H9 (cell line): Measurements from ENCODE around the gene KCNH2. TPM values are rescaled to one million over a fixed set of nuclear protein-coding genes. Genes with fewer than 3 reads are reported as not detected.

Source experiments
- DNase-seq: peaks from one replicate; pipeline ENCODE4 v3.0.0-alpha.2; 2017
- H2AFZ ChIP-seq: one replicate; pipeline ENCODE4 v1.6.1; 2013; ENCODE audit warnings: mild to moderate bottlenecking, low read length, control low read depth, moderate library complexity
- H2AK5ac ChIP-seq: 2 replicates; pipeline ENCODE4 v1.6.1; 2013; ENCODE audit warnings: low read length, control low read depth, mixed read lengths; ENCODE audit not compliant: insufficient read length
- H2BK120ac ChIP-seq: one replicate; pipeline ENCODE4 v1.6.1; 2013; ENCODE audit warnings: low read depth, mild to moderate bottlenecking, low read length, control low read depth, inconsistent platforms; ENCODE audit not compliant: poor library complexity, severe bottlenecking
- H2BK12ac ChIP-seq: 2 replicates; pipeline ENCODE4 v1.6.1; 2013; ENCODE audit warnings: low read length, control low read depth, mixed read lengths, low read depth; ENCODE audit not compliant: insufficient read length
- H2BK15ac ChIP-seq: 2 replicates; pipeline ENCODE4 v1.6.1; 2013; ENCODE audit warnings: low read depth, low read length, control low read depth
- H2BK20ac ChIP-seq: one replicate; pipeline ENCODE4 v1.6.1; 2013; ENCODE audit warnings: low read depth, mild to moderate bottlenecking, low read length, control low read depth, inconsistent platforms; ENCODE audit not compliant: poor library complexity, severe bottlenecking
- H2BK5ac ChIP-seq: 2 replicates; pipeline ENCODE4 v1.6.1; 2013; ENCODE audit warnings: low read length, control low read depth, mixed read lengths; ENCODE audit not compliant: insufficient read length
- H3K14ac ChIP-seq: 2 replicates; pipeline ENCODE4 v1.6.1; 2013; ENCODE audit warnings: low read length, control low read depth; ENCODE audit not compliant: insufficient read depth
- H3K18ac ChIP-seq: 2 replicates; pipeline ENCODE4 v1.6.1; 2013; ENCODE audit warnings: low read depth, mild to moderate bottlenecking, mixed read lengths, low read length, control low read depth; ENCODE audit not compliant: insufficient read length
- H3K23ac ChIP-seq: 2 replicates; pipeline ENCODE4 v1.6.1; 2013; ENCODE audit warnings: low read length, control low read depth, mixed read lengths, low read depth; ENCODE audit not compliant: insufficient read length
- H3K23me2 ChIP-seq: 2 replicates; pipeline ENCODE4 v1.6.1; 2013; ENCODE audit warnings: low read depth, mild to moderate bottlenecking, mixed read lengths, low read length, control low read depth; ENCODE audit not compliant: insufficient read length, poor library complexity, severe bottlenecking
- H3K27ac ChIP-seq: 2 replicates; pipeline ENCODE4 v1.5.1; 2013; ENCODE audit warnings: low read length, control low read depth, mixed read lengths, low read depth; ENCODE audit not compliant: insufficient read length
- H3K27me3 ChIP-seq: 2 replicates; pipeline ENCODE4 v1.6.1; 2013; ENCODE audit warnings: low read length, control low read depth, inconsistent platforms; ENCODE audit not compliant: insufficient read depth
- H3K4ac ChIP-seq: 2 replicates; pipeline ENCODE4 v1.6.1; 2013; ENCODE audit warnings: low read depth, mild to moderate bottlenecking, control low read depth, inconsistent platforms, low read length, moderate library complexity
- H3K4me1 ChIP-seq: 2 replicates; pipeline ENCODE4 v1.6.1; 2013; ENCODE audit warnings: low read length, control low read depth, inconsistent platforms; ENCODE audit not compliant: insufficient read depth
- H3K4me2 ChIP-seq: 2 replicates; pipeline ENCODE4 v1.6.1; 2013; ENCODE audit warnings: low read length, control low read depth, mixed read lengths; ENCODE audit not compliant: insufficient read length, insufficient read depth
- H3K56ac ChIP-seq: 2 replicates; pipeline ENCODE4 v1.6.1; 2013; ENCODE audit warnings: low read depth, mild to moderate bottlenecking, mixed read lengths, low read length, control low read depth; ENCODE audit not compliant: insufficient read length
- H3K79me1 ChIP-seq: 2 replicates; pipeline ENCODE4 v1.6.1; 2013; ENCODE audit warnings: low read depth, mild to moderate bottlenecking, moderate library complexity, low read length, control low read depth, inconsistent platforms; ENCODE audit not compliant: insufficient read depth, poor library complexity, severe bottlenecking
- H3K79me2 ChIP-seq: 2 replicates; pipeline ENCODE4 v1.6.1; 2013; ENCODE audit warnings: low read length, control low read depth, inconsistent platforms; ENCODE audit not compliant: insufficient read depth
- H3K9ac ChIP-seq: 2 replicates; pipeline ENCODE4 v1.6.1; 2013; ENCODE audit warnings: low read length, control low read depth, mixed read lengths; ENCODE audit not compliant: insufficient read length; ENCODE audit errors: extremely low read depth
- H3K9me3 ChIP-seq: one replicate; pipeline ENCODE4 v1.6.1; 2013; ENCODE audit warnings: low read depth, low read length, inconsistent platforms; ENCODE audit not compliant: control insufficient read depth
- H3T11ph ChIP-seq: one replicate; pipeline ENCODE4 v1.6.1; 2013; ENCODE audit warnings: mild to moderate bottlenecking, low read length, control low read depth, inconsistent platforms
- H4K20me1 ChIP-seq: one replicate; pipeline ENCODE4 v1.6.1; 2013; ENCODE audit not compliant: control insufficient read depth, insufficient read length, insufficient read depth
- H4K5ac ChIP-seq: 2 replicates; pipeline ENCODE4 v1.6.1; 2013; ENCODE audit warnings: low read depth, mild to moderate bottlenecking, mixed read lengths, low read length, control low read depth; ENCODE audit not compliant: insufficient read length
- H4K8ac ChIP-seq: replicated peaks from 2 replicates; pipeline ENCODE4 v1.6.1; 2013; ENCODE audit warnings: low read length, control low read depth, mixed read lengths, low read depth; ENCODE audit not compliant: insufficient read length
- H4K91ac ChIP-seq: 2 replicates; pipeline ENCODE4 v1.6.1; 2013; ENCODE audit warnings: low read depth, mild to moderate bottlenecking, moderate library complexity, mixed read lengths, low read length, control low read depth; ENCODE audit not compliant: insufficient read length
- H3K27ac Mint-ChIP-seq, 3 experiments: 2 replicates in 2 of 3; 3 replicates in 1 of 3; pipeline ENCODE4 v1.8.0; 2020 to 2021; ENCODE audit warnings: mixed read lengths in 3 of 3, mild to moderate bottlenecking in 1 of 3, moderate library complexity in 1 of 3
- H3K27me3 Mint-ChIP-seq: 2 replicates; pipeline ENCODE4 v1.8.0; 2021; ENCODE audit warnings: low read depth, mild to moderate bottlenecking, moderate library complexity, mixed read lengths
- H3K36me3 Mint-ChIP-seq, 3 experiments: 2 replicates in 2 of 3; 3 replicates in 1 of 3; pipeline ENCODE4 v1.8.0; 2020 to 2021; ENCODE audit warnings: low read depth in 3 of 3, mixed read lengths in 3 of 3; ENCODE audit not compliant: insufficient read depth in 1 of 3
- H3K4me1 Mint-ChIP-seq, 2 experiments: 2 replicates each; pipeline ENCODE4 v1.8.0; 2020; ENCODE audit warnings: mixed read lengths in 2 of 2
- H3K4me3 Mint-ChIP-seq, 2 experiments: 2 replicates in 1 of 2; 3 replicates in 1 of 2; pipeline ENCODE4 v1.8.0; 2020 to 2021; ENCODE audit warnings: mild to moderate bottlenecking in 2 of 2, mixed read lengths in 2 of 2, moderate library complexity in 1 of 2
- H3K9me3 Mint-ChIP-seq, 2 experiments: 2 replicates in 1 of 2; 3 replicates in 1 of 2; pipeline ENCODE4 v1.8.0; 2020; ENCODE audit warnings: mild to moderate bottlenecking in 2 of 2, mixed read lengths in 2 of 2, moderate library complexity in 1 of 2
- WGBS: extraction: QIAGEN DNeasy Blood & Tissue Kit; methylation state at CpG from one replicate; pipeline ENCODE4 v1.1.7; 2013; ENCODE audit warnings: missing lambda C conversion rate, low lambda C conversion rate, mixed read lengths; ENCODE audit not compliant: insufficient read length; ENCODE audit errors: extremely low coverage; 5-methylcytosine and 5-hydroxymethylcytosine counted together
- total RNA-seq: library from RNA; stranded (reverse); gene quantifications from 2 replicates; pipeline ENCODE4 v1.2.1, GENCODE V29; 2021
- TF ChIP-seq, protein P1 (sequence below): fragments of 200-600 bp; sonication (generic); conservative IDR thresholded peaks from 3 replicates; pipeline ENCODE4 v1.8.0; 2021; ENCODE audit warnings: antibody characterized with exemption, mild to moderate bottlenecking

Gene KCNH2
- total RNA-seq, 1 experiment from 2014 or later, result 4.5 TPM

DNA sequence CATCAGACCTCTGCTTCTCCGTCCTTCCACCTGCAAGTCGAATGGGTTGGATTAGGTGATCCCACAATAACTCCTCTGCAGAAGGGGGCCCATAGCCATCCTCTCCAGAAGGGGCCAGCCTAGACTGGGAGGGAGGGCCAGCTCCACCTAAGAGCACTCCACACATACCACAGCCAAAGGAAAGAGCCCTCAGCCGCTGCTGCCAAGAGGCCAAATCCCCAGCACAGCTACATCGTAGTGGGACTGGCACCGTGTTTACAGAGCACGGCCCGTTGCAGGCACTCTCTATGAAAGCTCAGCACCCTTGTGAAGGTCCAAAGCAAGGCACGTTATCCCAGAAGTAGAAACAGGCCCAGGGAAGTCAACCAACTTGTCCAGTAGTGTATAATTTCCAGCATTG lies 5.4 kb downstream of the KCNH2 start:
- Histone ChIP-seq H3K27me3 (peaks cover 7% of the 10 kb centered on the region; the same call in 1 of the 2 replicates), H2BK120ac (no peak overlapping the region), H4K5ac (no peak overlapping the region), H3K79me2 (no peaks in the 10 kb centered on the region), H2BK5ac (no peak overlapping the region), H3K18ac (no peak overlapping the region), H2BK20ac (no peak overlapping the region), H3K4me2 (no peak overlapping the region), H3K79me1 (no peaks in the 10 kb centered on the region), H2AK5ac (no peak overlapping the region), H3K23me2 (peaks cover 8% of the 10 kb centered on the region), H3K23ac (no peak overlapping the region), H3K4me1 (peaks cover 5% of the 10 kb centered on the region; the same call in 1 of the 2 replicates), H3K9ac (no peak overlapping the region), H2AFZ (no peak overlapping the region), H4K20me1 (no peaks in the 10 kb centered on the region), H3K4ac (no peak overlapping the region), H2BK12ac (no peak overlapping the region), H2BK15ac (no peak overlapping the region), H4K91ac (no peak overlapping the region), H3K56ac (no peak overlapping the region), H4K8ac (no peak overlapping the region), H3K27ac (no peak overlapping the region), H3K9me3 (no peaks in the 10 kb centered on the region), H3K14ac (no peak overlapping the region), H3T11ph (no peak overlapping the region)
- Mint-ChIP-seq H3K27ac (no peak overlapping the region; a peak in 1 of 7 replicates), H3K36me3 (peaks cover 0 to 3% (median 0%) of the 10 kb centered on the region in 3 experiments; a peak in 3 of 7 replicates), H3K4me1 (peaks cover 45 to 67% of the 10 kb centered on the region in 2 experiments), H3K27me3 (peaks cover 60% of the 10 kb centered on the region), H3K4me3 (no peak overlapping the region), H3K9me3 (no peaks in the 10 kb centered on the region; a peak in 1 of 5 replicates)
- TF ChIP-seq, protein P1, sequence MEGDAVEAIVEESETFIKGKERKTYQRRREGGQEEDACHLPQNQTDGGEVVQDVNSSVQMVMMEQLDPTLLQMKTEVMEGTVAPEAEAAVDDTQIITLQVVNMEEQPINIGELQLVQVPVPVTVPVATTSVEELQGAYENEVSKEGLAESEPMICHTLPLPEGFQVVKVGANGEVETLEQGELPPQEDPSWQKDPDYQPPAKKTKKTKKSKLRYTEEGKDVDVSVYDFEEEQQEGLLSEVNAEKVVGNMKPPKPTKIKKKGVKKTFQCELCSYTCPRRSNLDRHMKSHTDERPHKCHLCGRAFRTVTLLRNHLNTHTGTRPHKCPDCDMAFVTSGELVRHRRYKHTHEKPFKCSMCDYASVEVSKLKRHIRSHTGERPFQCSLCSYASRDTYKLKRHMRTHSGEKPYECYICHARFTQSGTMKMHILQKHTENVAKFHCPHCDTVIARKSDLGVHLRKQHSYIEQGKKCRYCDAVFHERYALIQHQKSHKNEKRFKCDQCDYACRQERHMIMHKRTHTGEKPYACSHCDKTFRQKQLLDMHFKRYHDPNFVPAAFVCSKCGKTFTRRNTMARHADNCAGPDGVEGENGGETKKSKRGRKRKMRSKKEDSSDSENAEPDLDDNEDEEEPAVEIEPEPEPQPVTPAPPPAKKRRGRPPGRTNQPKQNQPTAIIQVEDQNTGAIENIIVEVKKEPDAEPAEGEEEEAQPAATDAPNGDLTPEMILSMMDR, result no peak
- no CpG with 5 or more reads among the region's 8 CpGs for WGBS
- DNase-seq, result no peak
